ENCODE measurements around the gene MPPE1. TPM values are rescaled to one million over a fixed set of nuclear protein-coding genes. Genes with fewer than 3 reads are reported as not detected.

MPPE1 gene
- total RNA-seq, 1 donor from 2014 or later, result 52.9 TPM

DNA sequence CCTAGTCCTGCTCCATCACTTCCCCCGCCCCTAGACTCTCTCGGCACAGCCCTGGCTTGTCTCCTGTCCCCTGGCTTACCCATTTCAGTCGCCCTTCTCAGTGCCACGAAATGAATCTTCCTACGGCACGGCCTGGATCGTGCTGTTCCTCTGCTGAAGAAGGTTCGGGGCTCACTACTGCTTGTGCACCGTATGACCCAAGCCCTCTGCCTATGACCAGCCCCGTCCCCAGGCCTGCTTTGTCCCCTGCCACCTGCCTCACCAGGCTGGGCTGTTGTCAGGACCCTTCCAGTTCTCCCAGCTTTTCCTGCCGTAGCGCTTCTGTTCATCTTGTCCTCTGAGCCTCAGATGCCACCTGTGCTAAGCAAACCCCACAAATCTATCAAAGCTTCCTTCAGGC lies 43.0 kb downstream of the MPPE1 start:
- DNase-seq (no peak), ATAC-seq (ENCODE audit: low read depth) (no peak)
- H3K27ac Mint-ChIP-seq, result no peak overlapping the region
- H3K4me3 Mint-ChIP-seq, result no peak overlapping the region
- H3K9me3 Mint-ChIP-seq, result no peaks in the 10 kb centered on the region
- CTCF ChIA-PET, result no interaction called here
- POLR2A ChIA-PET, result no interaction called here
- intact Hi-C loops (cut with micrococcal nuclease), result no loop called here
- H3K27me3 Mint-ChIP-seq, result peaks cover 8% of the 10 kb centered on the region
- TF ChIP-seq, protein P1, sequence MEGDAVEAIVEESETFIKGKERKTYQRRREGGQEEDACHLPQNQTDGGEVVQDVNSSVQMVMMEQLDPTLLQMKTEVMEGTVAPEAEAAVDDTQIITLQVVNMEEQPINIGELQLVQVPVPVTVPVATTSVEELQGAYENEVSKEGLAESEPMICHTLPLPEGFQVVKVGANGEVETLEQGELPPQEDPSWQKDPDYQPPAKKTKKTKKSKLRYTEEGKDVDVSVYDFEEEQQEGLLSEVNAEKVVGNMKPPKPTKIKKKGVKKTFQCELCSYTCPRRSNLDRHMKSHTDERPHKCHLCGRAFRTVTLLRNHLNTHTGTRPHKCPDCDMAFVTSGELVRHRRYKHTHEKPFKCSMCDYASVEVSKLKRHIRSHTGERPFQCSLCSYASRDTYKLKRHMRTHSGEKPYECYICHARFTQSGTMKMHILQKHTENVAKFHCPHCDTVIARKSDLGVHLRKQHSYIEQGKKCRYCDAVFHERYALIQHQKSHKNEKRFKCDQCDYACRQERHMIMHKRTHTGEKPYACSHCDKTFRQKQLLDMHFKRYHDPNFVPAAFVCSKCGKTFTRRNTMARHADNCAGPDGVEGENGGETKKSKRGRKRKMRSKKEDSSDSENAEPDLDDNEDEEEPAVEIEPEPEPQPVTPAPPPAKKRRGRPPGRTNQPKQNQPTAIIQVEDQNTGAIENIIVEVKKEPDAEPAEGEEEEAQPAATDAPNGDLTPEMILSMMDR (IDR thresholded peaks at IDR 0.05), result no peak
- no peaks in the 10 kb centered on the region for H3K36me3 Mint-ChIP-seq (ENCODE audit: low read depth)
- peaks cover 9% of the 10 kb centered on the region for H3K4me1 Mint-ChIP-seq

DNA sequence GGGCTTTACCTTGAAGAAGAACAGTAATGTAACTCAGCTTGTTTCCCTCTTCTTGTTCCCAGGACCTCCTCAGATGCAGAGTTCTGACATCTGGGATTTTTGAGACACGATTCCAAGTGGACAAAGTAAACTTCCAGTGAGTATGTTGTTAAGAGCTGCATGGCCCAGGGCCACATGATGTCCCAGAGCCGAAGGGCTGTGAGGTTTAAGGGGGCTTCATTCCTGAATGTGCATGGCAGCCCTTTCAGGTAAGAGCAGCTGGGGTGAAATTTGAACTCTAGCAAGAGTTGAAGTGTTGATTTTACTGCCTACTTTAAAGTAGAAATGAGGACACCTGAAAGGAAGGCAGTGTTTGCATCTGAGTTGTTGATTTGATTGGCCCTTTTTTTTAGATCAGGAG lies 43.6 kb downstream of the MPPE1 start:
- H3K27ac Mint-ChIP-seq, result no peak overlapping the region
- DNase-seq, result no peak
- no peak overlapping the region for H3K4me3 Mint-ChIP-seq
- peaks cover 8% of the 10 kb centered on the region for H3K27me3 Mint-ChIP-seq
- ChIA-PET POLR2A (no interaction called here), CTCF (no interaction called here)
- H3K4me1 Mint-ChIP-seq, result peaks cover 9% of the 10 kb centered on the region
- intact Hi-C loops (cut with micrococcal nuclease), result no loop called here
- TF ChIP-seq, protein P1 (IDR thresholded peaks at IDR 0.05), result no peak
- no peaks in the 10 kb centered on the region for H3K36me3 Mint-ChIP-seq (ENCODE audit: low read depth)
- H3K9me3 Mint-ChIP-seq, result no peaks in the 10 kb centered on the region
- no peak for ATAC-seq (ENCODE audit: low read depth)

DNA sequence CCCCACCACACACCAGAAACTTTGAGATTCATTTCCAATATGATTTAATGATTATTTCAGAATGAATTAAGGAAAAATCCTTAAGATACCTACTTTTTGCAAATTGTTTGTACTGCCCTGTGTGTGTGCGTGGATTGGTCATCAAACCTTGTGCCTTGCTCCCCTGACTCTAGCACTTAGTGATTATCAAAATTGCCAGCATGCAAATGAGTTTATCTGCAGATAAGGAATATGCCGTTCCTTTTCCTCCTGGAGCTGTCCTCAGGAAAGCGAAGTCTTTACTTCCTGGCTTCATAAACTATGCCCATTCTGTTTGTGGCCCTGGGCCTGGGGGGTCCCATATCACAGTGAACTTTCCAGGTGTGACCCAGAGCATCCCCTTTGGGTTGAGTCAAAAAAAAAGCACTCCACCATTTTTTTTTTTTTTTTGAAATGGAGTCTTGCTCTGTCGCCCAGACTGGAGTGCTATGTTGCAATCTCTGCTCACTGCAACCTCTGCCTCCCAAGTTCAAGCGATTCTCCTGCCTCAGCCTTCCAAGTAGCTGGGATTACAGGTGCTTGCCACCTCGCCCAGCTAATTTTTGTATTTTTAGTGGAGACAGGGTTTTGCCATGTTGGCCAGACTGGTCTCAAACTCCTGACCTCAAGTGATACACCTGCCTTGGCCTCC lies 45.5 kb downstream of the MPPE1 start:
- Mint-ChIP-seq H3K36me3 (ENCODE audit: low read depth) (no peaks in the 10 kb centered on the region), H3K9me3 (no peaks in the 10 kb centered on the region), H3K4me3 (no peak overlapping the region), H3K4me1 (no peaks in the 10 kb centered on the region), H3K27ac (no peak overlapping the region), H3K27me3 (peaks cover 6% of the 10 kb centered on the region)
- DNase-seq (no peak), ATAC-seq (ENCODE audit: low read depth) (no peak)
- intact Hi-C loops (cut with micrococcal nuclease), result no loop called here
- TF ChIP-seq, protein P1 (IDR thresholded peaks at IDR 0.05), result no peak
- ChIA-PET CTCF (no interaction called here), POLR2A (no interaction called here)

DNA sequence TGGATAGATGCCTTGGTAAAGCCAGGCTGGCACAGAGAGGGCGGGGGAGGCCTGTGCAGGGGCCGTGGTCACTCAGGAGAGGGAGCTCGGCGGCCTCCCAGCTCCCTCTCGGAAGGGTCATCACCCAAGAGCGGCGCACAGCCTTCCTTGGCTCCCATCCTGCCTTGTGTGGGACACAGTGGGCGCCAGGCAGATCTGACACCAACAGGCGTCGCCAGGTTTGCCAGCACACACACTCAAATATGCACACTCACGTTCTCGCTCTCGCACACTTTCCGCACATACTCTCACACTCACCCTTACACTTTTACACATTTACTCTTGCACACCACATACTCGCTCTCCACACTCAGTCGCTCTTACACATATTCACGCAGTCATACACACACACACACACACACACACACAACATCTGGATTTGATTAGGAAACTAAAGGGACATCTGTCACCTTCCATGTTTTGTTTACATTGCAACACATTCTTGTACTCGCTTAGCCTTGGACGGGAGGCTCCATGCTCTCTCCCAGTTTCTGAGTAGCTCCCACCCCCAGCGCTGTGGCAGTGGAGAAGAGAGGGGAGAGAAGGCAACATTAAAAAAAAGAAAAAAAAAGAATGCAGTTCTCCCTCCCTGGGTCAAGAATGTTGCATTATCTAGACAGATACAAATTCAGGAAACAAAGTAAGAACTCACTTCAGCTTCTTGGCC lies 46.4 kb downstream of the MPPE1 start:
- Mint-ChIP-seq H3K9me3 (no peaks in the 10 kb centered on the region), H3K36me3 (ENCODE audit: low read depth) (no peaks in the 10 kb centered on the region), H3K27me3 (peaks cover 6% of the 10 kb centered on the region), H3K4me3 (no peak overlapping the region), H3K4me1 (no peaks in the 10 kb centered on the region), H3K27ac (no peak overlapping the region)
- DNase-seq (no peak), ATAC-seq (ENCODE audit: low read depth) (no peak)
- intact Hi-C loops (cut with micrococcal nuclease), result no loop called here
- ChIA-PET POLR2A (no interaction called here), CTCF (no interaction called here)
- TF ChIP-seq, protein P1 (IDR thresholded peaks at IDR 0.05), result no peak

DNA sequence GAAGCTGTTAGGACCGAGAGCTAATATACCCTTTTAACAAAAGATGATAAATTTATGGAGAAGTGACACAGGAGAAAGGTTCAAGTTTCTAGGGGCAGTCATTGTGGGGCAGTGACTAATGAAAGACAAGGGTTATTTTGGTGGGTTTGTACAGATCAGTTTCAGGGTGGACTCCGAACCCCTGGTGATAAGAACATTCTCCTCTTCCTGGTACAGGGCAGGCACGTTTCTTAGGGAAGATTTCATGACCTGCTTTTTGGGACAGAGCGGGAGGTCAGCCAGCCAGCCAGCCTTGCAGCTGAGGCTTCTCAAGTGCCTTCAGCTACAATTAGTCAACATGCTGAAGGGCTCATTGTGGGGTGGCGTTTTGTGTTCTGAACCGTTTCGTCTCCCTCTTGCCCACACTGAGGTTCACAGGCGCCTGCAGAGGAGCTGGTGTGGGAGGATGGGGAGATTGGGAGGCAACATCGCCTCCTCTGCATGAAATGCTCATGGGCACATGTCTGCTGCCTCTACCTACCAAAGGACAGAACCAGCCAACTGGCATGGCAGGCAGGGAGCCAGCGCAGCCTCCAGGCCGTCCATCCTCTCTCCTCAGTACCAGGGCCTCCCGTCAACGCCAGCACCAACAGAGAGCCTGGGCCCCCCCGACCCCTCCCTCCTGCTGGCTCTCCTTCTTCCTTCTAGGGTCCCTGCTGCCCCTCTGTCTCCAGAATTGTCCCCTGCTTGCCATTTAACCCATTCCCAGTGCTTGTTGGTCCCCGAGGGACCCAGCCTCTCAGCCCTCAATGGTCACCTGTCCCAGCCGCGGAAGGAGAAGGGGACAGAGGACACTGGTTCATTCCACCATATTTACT lies 47.3 kb downstream of the MPPE1 start:
- Mint-ChIP-seq H3K9me3 (no peaks in the 10 kb centered on the region), H3K27me3 (peaks cover 4% of the 10 kb centered on the region)

More for the DNA sequence above, 47.3 kb downstream of the MPPE1 start:
- CTCF ChIA-PET, result no interaction called here
- no peak overlapping the region for H3K27ac Mint-ChIP-seq
- H3K36me3 Mint-ChIP-seq (ENCODE audit: low read depth), result peaks cover 4% of the 10 kb centered on the region
- H3K4me3 Mint-ChIP-seq, result no peak overlapping the region
- TF ChIP-seq, protein P1 (IDR thresholded peaks at IDR 0.05), result no peak
- DNase-seq (no peak), ATAC-seq (ENCODE audit: low read depth) (no peak)
- no peaks in the 10 kb centered on the region for H3K4me1 Mint-ChIP-seq
- intact Hi-C loops (cut with micrococcal nuclease), result no loop called here
- POLR2A ChIA-PET, result no interaction called here
